CD4-positive, alpha-beta T cell treated with Interleukin-10 for 1 hour (primary cell): Measurements from ENCODE around the gene PACS1.

Experiments used
- DNase-seq: peaks from one replicate; pipeline ENCODE4 v3.0.0-alpha.2; 2020

Gene PACS1

GRCh38 chr11:66050581-66051231 is 19.4 kb upstream of the PACS1 start:
- DNase-seq: no peak

- peak; percentile 6 for DNase-seq
Measured at GRCh38 chr11:66051371-66051765, 18.7 kb upstream of the PACS1 start.

GRCh38 chr11:66051766-66052663 is 18.1 kb upstream of the PACS1 start, which contains the start of gene SF3B2:
TSS of gene SF3B2 (plus strand) at chr11:66052364. CDS start at chr11:66052385, 21 bp downstream.
- peak; percentile 97 for DNase-seq

DNA sequence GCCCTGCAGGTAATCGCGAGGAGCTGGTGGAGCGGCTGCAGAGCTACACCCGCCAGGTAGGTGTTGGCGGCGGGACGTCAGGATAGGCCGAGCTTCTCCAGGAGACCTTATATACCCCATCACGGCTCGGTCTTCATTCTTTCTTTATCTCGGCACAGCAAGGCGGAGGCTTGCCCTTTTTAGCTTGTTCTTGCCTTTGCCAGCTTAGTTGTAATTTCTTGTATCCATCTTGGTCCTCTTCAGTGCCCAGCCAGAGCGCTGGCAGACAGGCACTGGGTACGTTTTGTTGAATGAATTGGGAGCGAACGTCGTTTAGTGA is 17.4 kb upstream of the PACS1 start:
- no peak for DNase-seq

- DNase-seq: no peak
Measured at GRCh38 chr11:66055021-66055420, 15.1 kb upstream of the PACS1 start.

DNA sequence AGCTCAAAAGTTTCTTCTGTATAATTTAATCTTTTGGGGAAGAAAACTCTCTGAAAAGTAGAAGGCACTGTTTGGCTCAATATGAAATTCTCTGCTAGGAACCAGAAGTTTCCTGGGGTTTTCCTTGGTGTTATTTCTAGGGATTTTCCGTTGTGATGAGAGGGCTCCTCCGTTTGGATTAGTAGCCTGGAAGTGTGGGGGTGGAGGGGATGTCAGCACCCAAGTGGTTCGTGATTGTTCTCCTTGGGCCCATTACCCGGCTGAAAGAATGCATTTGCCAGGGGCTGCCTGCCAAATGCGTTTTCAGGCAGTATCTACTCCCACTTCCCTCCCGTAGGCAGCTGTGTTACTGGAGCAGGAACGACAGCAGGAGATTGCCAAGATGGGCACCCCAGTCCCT is 13.6 kb upstream of the PACS1 start:
- no peak for DNase-seq

DNA sequence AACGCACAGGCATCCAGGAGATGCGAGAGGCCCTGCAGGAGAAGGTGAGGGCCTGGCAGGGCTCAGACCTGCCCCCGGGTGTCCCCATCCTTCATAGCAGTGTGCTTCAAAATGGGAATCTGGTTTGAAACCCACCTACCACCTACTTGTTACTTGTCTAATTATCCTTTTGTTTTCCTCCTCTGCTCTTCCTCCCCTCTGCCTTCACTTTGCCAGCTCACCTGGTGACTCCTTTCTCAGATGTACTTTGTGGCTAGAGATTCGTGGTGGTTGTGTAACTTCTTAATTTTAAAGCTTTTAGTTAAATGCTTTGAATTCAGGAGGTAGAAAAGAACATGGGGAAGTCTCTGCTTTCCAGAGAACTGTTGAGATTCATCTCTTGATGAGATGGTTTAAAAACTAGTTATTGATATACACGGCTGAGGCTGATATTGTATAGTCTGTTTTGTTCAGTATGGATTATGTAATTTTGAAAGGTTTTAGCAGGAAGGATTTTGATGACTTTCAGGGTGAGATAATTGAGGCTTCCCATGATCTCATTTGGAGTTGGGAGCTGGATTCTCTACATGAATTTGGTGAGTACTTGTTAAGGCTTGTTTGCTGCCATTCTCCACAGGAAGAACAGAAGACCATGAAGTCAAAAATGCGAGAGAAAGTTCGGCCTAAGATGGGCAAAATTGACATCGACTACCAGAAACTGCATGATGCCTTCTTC is 9.9 kb upstream of the PACS1 start:
- no peak for DNase-seq

DNA sequence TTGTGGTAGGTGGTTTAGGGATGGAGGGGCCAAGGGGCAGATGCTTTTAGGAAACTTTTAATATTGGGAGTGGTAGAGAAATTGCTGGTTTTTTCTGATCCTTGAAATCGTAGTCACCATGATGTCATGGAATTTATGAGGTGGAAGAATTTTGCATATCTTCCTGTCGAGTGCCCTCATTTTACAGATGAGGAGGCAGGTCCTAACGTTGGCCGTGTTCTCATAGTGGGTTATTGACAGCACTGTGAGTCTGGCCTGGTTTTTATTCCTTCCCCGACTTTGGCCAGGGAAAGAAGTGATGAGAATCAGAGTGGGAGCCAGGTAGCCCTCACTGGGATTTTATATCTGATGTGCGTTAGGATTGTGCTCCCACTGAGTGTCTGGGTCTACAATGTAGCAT is 8.8 kb upstream of the PACS1 start:
- no peak for DNase-seq

GRCh38 chr11:66062408-66062807 is 7.7 kb upstream of the PACS1 start:
- no peak for DNase-seq

- no peak for DNase-seq
Measured at GRCh38 chr11:66063900-66064299, 6.2 kb upstream of the PACS1 start.

DNA sequence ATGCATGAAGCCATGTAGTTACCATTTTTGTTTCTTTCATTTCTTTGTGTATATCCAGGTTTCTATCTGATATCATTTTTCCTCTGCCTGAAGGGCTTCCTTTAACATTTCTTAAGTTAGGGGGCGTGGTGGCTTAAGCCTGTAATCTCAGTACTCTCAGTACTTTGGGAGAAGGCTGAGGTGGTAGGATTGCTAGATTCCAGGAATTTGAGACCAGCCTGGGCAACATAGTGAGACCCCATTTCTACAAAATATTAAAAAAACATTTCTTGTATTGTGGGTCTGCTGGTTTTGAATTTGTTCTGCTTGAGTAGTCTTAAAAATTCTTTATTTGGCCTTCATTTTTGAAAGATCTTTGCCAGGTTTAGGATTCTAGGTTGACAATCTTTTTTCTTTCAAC is 5.5 kb upstream of the PACS1 start:
- no peak for DNase-seq

- DNase-seq: no peak
Measured at GRCh38 chr11:66066751-66067150, 3.3 kb upstream of the PACS1 start.

GRCh38 chr11:66067640-66068039 is 2.4 kb upstream of the PACS1 start:
- no peak for DNase-seq

- DNase-seq: peak; percentile 84
Measured at GRCh38 chr11:66068154-66068821, 1.8 kb upstream of the PACS1 start.

DNA sequence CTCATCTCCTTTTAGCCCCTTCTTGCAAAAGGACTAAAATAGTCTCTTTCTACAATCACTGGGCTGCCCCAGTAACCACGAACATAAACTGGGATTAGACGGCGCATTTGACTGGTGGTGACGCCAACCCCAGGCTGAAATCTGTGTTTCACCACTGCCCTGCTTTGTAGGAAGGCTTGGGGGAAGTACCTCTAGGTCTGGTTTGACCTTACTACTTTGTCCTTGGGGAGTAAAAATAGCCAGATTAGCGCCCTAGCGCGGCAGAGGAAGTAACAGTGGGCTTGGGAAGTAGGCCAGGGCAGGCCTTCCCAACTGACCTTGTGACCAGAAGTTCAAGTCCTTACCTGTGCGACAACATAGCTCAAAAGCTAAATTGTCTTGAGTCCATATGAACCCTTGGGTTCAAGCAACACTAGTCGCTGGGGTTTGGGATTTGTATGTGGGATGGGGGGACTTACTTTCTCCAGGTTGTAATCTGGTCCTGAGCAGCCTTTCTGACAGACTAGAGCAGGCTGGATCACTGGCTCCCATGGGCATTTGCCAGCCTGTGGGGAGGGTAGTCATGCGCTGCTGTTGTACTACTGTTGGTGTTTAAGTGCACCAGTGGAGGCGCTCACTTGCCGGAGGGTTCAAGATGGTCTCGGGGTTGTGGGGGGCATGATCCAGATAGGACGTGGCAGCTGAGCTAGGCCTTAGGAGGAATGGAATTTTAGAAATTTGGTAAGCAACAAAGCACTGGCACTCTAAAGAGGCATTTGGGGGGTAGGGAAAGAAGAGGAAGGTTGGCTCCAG is 953 bp upstream of the PACS1 start:
- DNase-seq: peak; percentile 57

DNA sequence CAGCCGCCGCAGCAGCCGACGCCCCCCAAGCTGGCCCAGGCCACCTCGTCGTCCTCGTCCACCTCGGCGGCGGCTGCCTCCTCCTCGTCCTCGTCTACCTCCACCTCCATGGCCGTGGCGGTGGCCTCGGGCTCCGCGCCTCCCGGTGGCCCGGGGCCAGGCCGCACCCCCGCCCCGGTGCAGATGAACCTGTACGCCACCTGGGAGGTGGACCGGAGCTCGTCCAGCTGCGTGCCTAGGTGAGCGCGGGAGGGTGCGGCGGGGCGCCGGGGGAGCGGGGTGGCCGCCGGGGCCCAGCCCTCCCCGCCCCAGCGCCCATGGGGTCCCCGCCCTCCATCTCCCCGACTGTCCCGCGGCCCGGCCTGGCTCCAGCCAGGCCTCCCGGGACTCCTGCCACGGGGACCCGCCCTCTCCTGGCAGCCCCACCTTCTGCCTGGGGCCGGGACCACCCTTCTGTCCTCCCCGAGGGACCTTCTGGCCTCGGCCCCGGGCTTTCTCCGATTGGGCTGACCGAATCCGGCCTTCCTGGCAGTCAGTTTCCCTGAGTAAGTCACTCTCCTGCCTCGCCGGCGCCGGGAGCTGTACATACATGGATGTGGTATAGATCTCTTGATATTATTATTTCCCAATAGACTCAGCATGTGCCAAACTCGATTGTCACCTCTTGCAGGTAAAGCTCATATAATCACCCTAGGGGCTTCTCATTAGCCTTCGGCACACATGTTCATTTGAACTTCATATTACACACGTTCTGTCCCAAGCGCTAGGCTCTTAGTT is 720 bp downstream of the PACS1 start:
- peak; percentile 16 for DNase-seq

DNA sequence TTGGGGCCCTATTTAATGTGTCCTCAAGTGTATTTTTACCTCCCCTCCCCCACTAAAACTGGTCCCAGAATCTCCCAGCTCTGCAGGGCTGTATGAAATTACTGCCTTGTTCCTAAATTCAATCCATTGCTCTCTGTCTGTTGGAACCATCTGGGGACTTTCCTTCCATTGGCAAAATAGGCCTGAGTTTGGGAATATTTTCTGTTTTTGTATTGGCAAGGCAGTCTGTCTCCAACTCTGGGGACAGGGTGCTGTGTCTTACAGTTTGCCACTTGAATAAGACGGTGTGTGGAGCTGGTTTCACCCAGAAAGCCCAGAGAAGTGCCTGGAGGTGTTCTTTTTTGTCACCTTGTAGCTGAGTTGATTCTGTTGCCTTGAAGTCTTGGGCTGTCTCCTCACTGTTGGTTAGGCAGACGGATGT is 1.3 kb downstream of the PACS1 start:
- peak; percentile 33 for DNase-seq

- peak; percentile 13 for DNase-seq
Measured at GRCh38 chr11:66072081-66072480, 2.0 kb downstream of the PACS1 start.

DNA sequence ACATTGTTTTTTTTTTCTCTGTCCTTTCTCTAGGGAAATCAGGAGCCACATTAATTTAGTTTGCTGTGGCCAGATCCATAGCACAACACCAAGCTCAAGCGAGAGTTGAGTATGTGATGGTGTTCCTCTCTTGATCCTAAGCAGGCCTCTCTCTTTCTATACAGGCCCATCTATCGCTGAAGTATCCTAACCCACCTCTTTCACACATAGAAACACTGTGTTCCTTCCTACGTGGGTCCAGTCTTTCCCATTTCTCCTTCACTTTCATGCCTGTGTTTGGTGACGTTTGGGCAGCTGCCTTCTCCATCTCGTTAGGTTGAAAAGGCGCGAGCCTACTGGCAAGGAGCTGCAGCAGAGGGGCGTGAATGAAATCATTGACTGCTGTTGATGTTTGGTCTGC is 2.4 kb downstream of the PACS1 start:
- DNase-seq: no peak

- peak; percentile 15 for DNase-seq
Measured at GRCh38 chr11:66073669-66074068, 3.6 kb downstream of the PACS1 start.

DNA sequence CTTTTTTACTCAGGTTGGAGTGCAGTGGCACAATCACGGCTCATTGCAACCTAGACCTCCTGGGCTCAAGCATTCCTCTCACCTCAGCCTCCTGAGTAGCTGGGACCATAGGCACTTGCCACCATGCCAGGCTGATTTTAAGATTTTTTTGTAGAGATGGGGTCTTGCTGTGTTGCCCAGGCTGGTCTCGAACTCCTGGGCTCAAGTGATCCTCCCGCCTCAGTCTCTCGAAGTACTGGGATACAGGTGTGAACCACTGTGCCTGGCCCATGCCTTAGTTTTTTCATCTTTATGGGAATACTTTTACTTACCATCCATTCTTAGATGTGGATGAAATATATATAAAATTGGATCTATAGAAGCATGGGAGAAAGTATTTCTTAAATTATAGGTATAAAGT is 5.2 kb downstream of the PACS1 start:
- no peak for DNase-seq

DNA sequence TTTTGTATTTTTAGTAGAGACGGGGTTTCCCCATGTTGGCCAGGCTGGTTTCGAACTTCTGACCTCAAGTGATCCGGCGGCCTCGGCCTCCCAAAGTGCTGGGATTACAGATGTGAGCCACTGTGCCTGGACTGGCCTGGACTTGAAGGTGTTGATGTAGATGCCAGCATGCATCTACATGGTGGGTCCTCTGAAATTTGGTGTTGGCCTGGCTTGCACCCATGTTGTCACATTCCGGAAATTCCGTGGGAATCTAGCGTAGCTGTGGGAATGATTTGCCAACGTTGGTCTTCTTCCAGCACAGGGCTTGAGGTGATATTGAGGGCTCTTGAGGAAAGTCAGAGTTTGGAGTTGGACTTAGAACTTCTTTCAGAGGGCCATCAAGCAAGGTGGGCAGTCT is 6.5 kb downstream of the PACS1 start:
- no peak for DNase-seq
